Esophagus muscularis mucosa (tissue), 3 donors: ENCODE data around the gene DPF3.

Experiments
- CTCF ChIP-seq, 3 experiments: fragments of 200-600 bp in 2 of 3; fragments of 450-650 bp in 1 of 3; sonication (generic) in 2 of 3; IDR thresholded peaks; one replicate each; pipeline ENCODE4 v1.5.1; 2017 to 2019; ENCODE audit warnings: antibody characterized with exemption in 3 of 3, mild to moderate bottlenecking in 2 of 3, moderate library complexity in 1 of 3
- POLR2A ChIP-seq: fragments of 450-650 bp; IDR thresholded peaks from one replicate; pipeline ENCODE4 v1.6.1; 2017; ENCODE audit warnings: antibody characterized with exemption, moderate library complexity, mild to moderate bottlenecking, low read depth
- POLR2AphosphoS5 ChIP-seq, 2 donors: sonication (generic); formaldehyde crosslinking; IDR thresholded peaks; one replicate each; pipeline ENCODE4 v1.6.1; 2017; ENCODE audit warnings: antibody characterized with exemption in 2 of 2

GRCh38 chr14:72574715-72575114 is 319.2 kb downstream of the DPF3 start:
- no peak for TF ChIP-seq CTCF (IDR thresholded peaks at IDR 0.05)
- no peak for TF ChIP-seq POLR2AphosphoS5 (IDR thresholded peaks at IDR 0.05)
- TF ChIP-seq POLR2A: no peak
